Muscle of back (tissue), 11 donors: ENCODE data around the gene HSPD1. TPM values are rescaled to one million over a fixed set of nuclear protein-coding genes. Genes with fewer than 3 reads are reported as not detected.

Source experiments
- DNase-seq, 3 donors: peaks; one replicate each; pipeline versions ENCODE4 v3.0.0 to v3.0.0-alpha.2; 2013
- polyA plus RNA-seq, 10 donors: library from polyadenylated mRNA; unstranded; fragments of 120-200 nt; gene quantifications; one replicate each; pipeline ENCODE4 v1.2.1, GENCODE V29; 2013; ENCODE audit not compliant: insufficient read length in 10 of 10

The HSPD1 gene
- polyA plus RNA-seq, 10 donors: 213 to 315 (median 283) TPM

DNA sequence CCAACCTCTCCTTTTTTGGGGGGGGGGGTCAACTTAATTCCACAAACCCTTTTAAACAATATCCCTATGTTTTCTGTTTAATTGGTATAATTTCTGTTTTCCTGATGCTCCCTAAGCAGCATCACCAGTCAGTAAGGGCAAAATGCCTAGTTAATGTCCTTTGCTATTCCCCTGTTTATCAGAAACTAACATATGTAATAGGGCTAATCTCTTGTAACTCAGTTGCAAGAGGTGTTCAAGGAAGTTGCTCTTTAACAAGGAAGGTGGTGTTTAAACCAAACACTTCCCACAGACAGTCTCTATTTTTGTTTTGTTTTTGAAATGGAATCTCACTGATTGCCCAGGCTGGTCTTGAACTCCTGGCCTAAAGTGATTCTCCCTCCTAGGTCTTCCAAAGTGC lies 52.8 kb downstream of the HSPD1 start:
- no peak for DNase-seq

DNA sequence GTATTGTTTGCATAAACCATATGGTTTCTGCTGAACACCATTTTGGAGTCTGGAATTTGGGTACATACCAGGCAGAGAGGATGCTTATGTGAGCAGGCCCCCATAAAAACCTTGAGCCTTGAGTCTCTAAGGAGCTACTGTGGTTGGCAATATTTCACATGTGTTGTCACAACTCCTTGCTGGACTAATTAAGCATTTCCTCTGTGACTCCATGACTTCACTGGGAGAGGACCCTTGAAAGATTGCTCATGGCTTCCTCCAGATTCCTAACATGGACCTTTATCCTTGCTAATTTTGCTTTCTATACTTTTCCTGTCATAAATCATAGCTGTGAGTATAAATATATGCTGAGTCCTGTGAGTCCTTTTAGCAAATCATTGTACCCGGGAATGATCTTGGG lies 53.9 kb downstream of the HSPD1 start:
- DNase-seq: no peak

DNA sequence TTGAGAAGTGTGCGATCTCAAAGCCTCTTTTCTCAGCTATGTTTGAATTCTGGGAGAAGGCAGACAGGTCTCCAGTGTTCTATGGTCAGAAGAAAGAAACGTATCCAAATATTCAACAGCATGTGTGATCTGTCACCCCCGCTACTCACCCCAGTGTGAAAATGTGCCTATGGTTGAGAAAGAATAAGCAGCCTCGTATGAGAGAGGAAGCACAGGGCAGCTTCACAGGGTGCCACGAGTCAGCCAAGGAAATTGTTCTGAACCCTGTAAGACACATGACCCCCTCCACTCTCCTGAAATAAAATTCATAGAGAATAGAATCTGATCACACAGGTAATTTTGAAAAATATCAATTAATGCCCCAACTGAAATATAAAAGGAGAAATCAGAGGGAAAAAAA lies 56.8 kb downstream of the HSPD1 start:
- no peak for DNase-seq

DNA sequence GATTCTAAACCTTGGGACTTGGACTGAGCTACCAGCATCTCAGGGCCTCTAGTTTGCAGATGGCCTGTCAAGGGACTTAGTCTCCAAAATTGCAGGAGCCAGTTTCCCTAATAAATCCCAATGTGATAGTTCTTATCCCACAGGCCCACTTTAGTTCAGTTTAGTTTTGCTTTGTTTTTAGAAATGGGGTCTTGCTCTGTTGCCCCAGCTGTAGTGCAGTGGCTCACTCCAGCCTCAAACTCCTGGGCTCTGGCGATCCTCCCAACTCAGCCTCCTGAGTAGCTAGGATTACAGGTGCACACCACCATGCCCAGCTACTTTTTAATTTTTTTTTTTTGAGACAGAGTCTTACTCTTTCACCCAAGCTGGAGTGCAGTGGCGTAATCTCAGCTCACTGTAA lies 62.3 kb downstream of the HSPD1 start:
- no peak for DNase-seq

Other genes with a start within 250 kb of the HSPD1 start
- gene ANKRD44, start 189.1 kb downstream of the HSPD1 start, polyA plus RNA-seq: 10 to 100 TPM in 9 of 10 donors, 1 to 10 TPM in 1; 8.9 to 27.0 (median 16.6) TPM
- gene SF3B1, start 64.8 kb downstream of the HSPD1 start, polyA plus RNA-seq: 100 to 1,000 TPM; 229 to 366 (median 301) TPM
- 10 to 100 TPM; 10.1 to 13.7 (median 12.3) TPM for gene COQ10B, start 46.3 kb downstream of the HSPD1 start, polyA plus RNA-seq
- gene HSPE1, start 539 bp upstream of the HSPD1 start, polyA plus RNA-seq: 100 to 1,000 TPM in 9 of 10 donors, 10 to 100 TPM in 1; 99.7 to 176 (median 127) TPM
- 10 to 100 TPM; 38.0 to 50.7 (median 45.0) TPM for gene MOB4, start 16.2 kb upstream of the HSPD1 start, polyA plus RNA-seq
- 10 to 100 TPM; 14.3 to 26.1 (median 17.4) TPM for gene RFTN2, start 175.7 kb upstream of the HSPD1 start, polyA plus RNA-seq
- 1 to 10 TPM; 3.3 to 5.0 (median 4.1) TPM for gene MARS2, start 205.5 kb upstream of the HSPD1 start, polyA plus RNA-seq